H9 (cell line): Measurements from ENCODE around the gene EFL1. TPM values are rescaled to one million over a fixed set of nuclear protein-coding genes. Genes with fewer than 3 reads are reported as not detected.

Experiments used
- DNase-seq: peaks from one replicate; pipeline ENCODE4 v3.0.0-alpha.2; 2017
- H2AFZ ChIP-seq: one replicate; pipeline ENCODE4 v1.6.1; 2013; ENCODE audit warnings: mild to moderate bottlenecking, low read length, control low read depth, moderate library complexity
- H2AK5ac ChIP-seq: 2 replicates; pipeline ENCODE4 v1.6.1; 2013; ENCODE audit warnings: low read length, control low read depth, mixed read lengths; ENCODE audit not compliant: insufficient read length
- H2BK120ac ChIP-seq: one replicate; pipeline ENCODE4 v1.6.1; 2013; ENCODE audit warnings: low read depth, mild to moderate bottlenecking, low read length, control low read depth, inconsistent platforms; ENCODE audit not compliant: poor library complexity, severe bottlenecking
- H2BK12ac ChIP-seq: 2 replicates; pipeline ENCODE4 v1.6.1; 2013; ENCODE audit warnings: low read length, control low read depth, mixed read lengths, low read depth; ENCODE audit not compliant: insufficient read length
- H2BK15ac ChIP-seq: 2 replicates; pipeline ENCODE4 v1.6.1; 2013; ENCODE audit warnings: low read depth, low read length, control low read depth
- H2BK20ac ChIP-seq: one replicate; pipeline ENCODE4 v1.6.1; 2013; ENCODE audit warnings: low read depth, mild to moderate bottlenecking, low read length, control low read depth, inconsistent platforms; ENCODE audit not compliant: poor library complexity, severe bottlenecking
- H2BK5ac ChIP-seq: 2 replicates; pipeline ENCODE4 v1.6.1; 2013; ENCODE audit warnings: low read length, control low read depth, mixed read lengths; ENCODE audit not compliant: insufficient read length
- H3K14ac ChIP-seq: 2 replicates; pipeline ENCODE4 v1.6.1; 2013; ENCODE audit warnings: low read length, control low read depth; ENCODE audit not compliant: insufficient read depth
- H3K18ac ChIP-seq: 2 replicates; pipeline ENCODE4 v1.6.1; 2013; ENCODE audit warnings: low read depth, mild to moderate bottlenecking, mixed read lengths, low read length, control low read depth; ENCODE audit not compliant: insufficient read length
- H3K23ac ChIP-seq: 2 replicates; pipeline ENCODE4 v1.6.1; 2013; ENCODE audit warnings: low read length, control low read depth, mixed read lengths, low read depth; ENCODE audit not compliant: insufficient read length
- H3K23me2 ChIP-seq: 2 replicates; pipeline ENCODE4 v1.6.1; 2013; ENCODE audit warnings: low read depth, mild to moderate bottlenecking, mixed read lengths, low read length, control low read depth; ENCODE audit not compliant: insufficient read length, poor library complexity, severe bottlenecking
- H3K27ac ChIP-seq: 2 replicates; pipeline ENCODE4 v1.5.1; 2013; ENCODE audit warnings: low read length, control low read depth, mixed read lengths, low read depth; ENCODE audit not compliant: insufficient read length
- H3K27me3 ChIP-seq: 2 replicates; pipeline ENCODE4 v1.6.1; 2013; ENCODE audit warnings: low read length, control low read depth, inconsistent platforms; ENCODE audit not compliant: insufficient read depth
- H3K4ac ChIP-seq: 2 replicates; pipeline ENCODE4 v1.6.1; 2013; ENCODE audit warnings: low read depth, mild to moderate bottlenecking, control low read depth, inconsistent platforms, low read length, moderate library complexity
- H3K4me1 ChIP-seq: 2 replicates; pipeline ENCODE4 v1.6.1; 2013; ENCODE audit warnings: low read length, control low read depth, inconsistent platforms; ENCODE audit not compliant: insufficient read depth
- H3K4me2 ChIP-seq: 2 replicates; pipeline ENCODE4 v1.6.1; 2013; ENCODE audit warnings: low read length, control low read depth, mixed read lengths; ENCODE audit not compliant: insufficient read length, insufficient read depth
- H3K56ac ChIP-seq: 2 replicates; pipeline ENCODE4 v1.6.1; 2013; ENCODE audit warnings: low read depth, mild to moderate bottlenecking, mixed read lengths, low read length, control low read depth; ENCODE audit not compliant: insufficient read length
- H3K79me1 ChIP-seq: 2 replicates; pipeline ENCODE4 v1.6.1; 2013; ENCODE audit warnings: low read depth, mild to moderate bottlenecking, moderate library complexity, low read length, control low read depth, inconsistent platforms; ENCODE audit not compliant: insufficient read depth, poor library complexity, severe bottlenecking
- H3K79me2 ChIP-seq: 2 replicates; pipeline ENCODE4 v1.6.1; 2013; ENCODE audit warnings: low read length, control low read depth, inconsistent platforms; ENCODE audit not compliant: insufficient read depth
- H3K9ac ChIP-seq: 2 replicates; pipeline ENCODE4 v1.6.1; 2013; ENCODE audit warnings: low read length, control low read depth, mixed read lengths; ENCODE audit not compliant: insufficient read length; ENCODE audit errors: extremely low read depth
- H3K9me3 ChIP-seq: one replicate; pipeline ENCODE4 v1.6.1; 2013; ENCODE audit warnings: low read depth, low read length, inconsistent platforms; ENCODE audit not compliant: control insufficient read depth
- H3T11ph ChIP-seq: one replicate; pipeline ENCODE4 v1.6.1; 2013; ENCODE audit warnings: mild to moderate bottlenecking, low read length, control low read depth, inconsistent platforms
- H4K20me1 ChIP-seq: one replicate; pipeline ENCODE4 v1.6.1; 2013; ENCODE audit not compliant: control insufficient read depth, insufficient read length, insufficient read depth
- H4K5ac ChIP-seq: 2 replicates; pipeline ENCODE4 v1.6.1; 2013; ENCODE audit warnings: low read depth, mild to moderate bottlenecking, mixed read lengths, low read length, control low read depth; ENCODE audit not compliant: insufficient read length
- H4K8ac ChIP-seq: replicated peaks from 2 replicates; pipeline ENCODE4 v1.6.1; 2013; ENCODE audit warnings: low read length, control low read depth, mixed read lengths, low read depth; ENCODE audit not compliant: insufficient read length
- H4K91ac ChIP-seq: 2 replicates; pipeline ENCODE4 v1.6.1; 2013; ENCODE audit warnings: low read depth, mild to moderate bottlenecking, moderate library complexity, mixed read lengths, low read length, control low read depth; ENCODE audit not compliant: insufficient read length
- H3K27ac Mint-ChIP-seq, 3 experiments: 2 replicates in 2 of 3; 3 replicates in 1 of 3; pipeline ENCODE4 v1.8.0; 2020 to 2021; ENCODE audit warnings: mixed read lengths in 3 of 3, mild to moderate bottlenecking in 1 of 3, moderate library complexity in 1 of 3
- H3K27me3 Mint-ChIP-seq: 2 replicates; pipeline ENCODE4 v1.8.0; 2021; ENCODE audit warnings: low read depth, mild to moderate bottlenecking, moderate library complexity, mixed read lengths
- H3K36me3 Mint-ChIP-seq, 3 experiments: 2 replicates in 2 of 3; 3 replicates in 1 of 3; pipeline ENCODE4 v1.8.0; 2020 to 2021; ENCODE audit warnings: low read depth in 3 of 3, mixed read lengths in 3 of 3; ENCODE audit not compliant: insufficient read depth in 1 of 3
- H3K4me1 Mint-ChIP-seq, 2 experiments: 2 replicates each; pipeline ENCODE4 v1.8.0; 2020; ENCODE audit warnings: mixed read lengths in 2 of 2
- H3K4me3 Mint-ChIP-seq, 2 experiments: 2 replicates in 1 of 2; 3 replicates in 1 of 2; pipeline ENCODE4 v1.8.0; 2020 to 2021; ENCODE audit warnings: mild to moderate bottlenecking in 2 of 2, mixed read lengths in 2 of 2, moderate library complexity in 1 of 2
- H3K9me3 Mint-ChIP-seq, 2 experiments: 2 replicates in 1 of 2; 3 replicates in 1 of 2; pipeline ENCODE4 v1.8.0; 2020; ENCODE audit warnings: mild to moderate bottlenecking in 2 of 2, mixed read lengths in 2 of 2, moderate library complexity in 1 of 2
- WGBS: extraction: QIAGEN DNeasy Blood & Tissue Kit; methylation state at CpG from one replicate; pipeline ENCODE4 v1.1.7; 2013; ENCODE audit warnings: missing lambda C conversion rate, low lambda C conversion rate, mixed read lengths; ENCODE audit not compliant: insufficient read length; ENCODE audit errors: extremely low coverage; 5-methylcytosine and 5-hydroxymethylcytosine counted together
- total RNA-seq: library from RNA; stranded (reverse); gene quantifications from 2 replicates; pipeline ENCODE4 v1.2.1, GENCODE V29; 2021
- TF ChIP-seq, protein P1 (sequence below): fragments of 200-600 bp; sonication (generic); conservative IDR thresholded peaks from 3 replicates; pipeline ENCODE4 v1.8.0; 2021; ENCODE audit warnings: antibody characterized with exemption, mild to moderate bottlenecking

EFL1 gene
- total RNA-seq, 1 experiment from 2014 or later, result 29.4 TPM

DNA sequence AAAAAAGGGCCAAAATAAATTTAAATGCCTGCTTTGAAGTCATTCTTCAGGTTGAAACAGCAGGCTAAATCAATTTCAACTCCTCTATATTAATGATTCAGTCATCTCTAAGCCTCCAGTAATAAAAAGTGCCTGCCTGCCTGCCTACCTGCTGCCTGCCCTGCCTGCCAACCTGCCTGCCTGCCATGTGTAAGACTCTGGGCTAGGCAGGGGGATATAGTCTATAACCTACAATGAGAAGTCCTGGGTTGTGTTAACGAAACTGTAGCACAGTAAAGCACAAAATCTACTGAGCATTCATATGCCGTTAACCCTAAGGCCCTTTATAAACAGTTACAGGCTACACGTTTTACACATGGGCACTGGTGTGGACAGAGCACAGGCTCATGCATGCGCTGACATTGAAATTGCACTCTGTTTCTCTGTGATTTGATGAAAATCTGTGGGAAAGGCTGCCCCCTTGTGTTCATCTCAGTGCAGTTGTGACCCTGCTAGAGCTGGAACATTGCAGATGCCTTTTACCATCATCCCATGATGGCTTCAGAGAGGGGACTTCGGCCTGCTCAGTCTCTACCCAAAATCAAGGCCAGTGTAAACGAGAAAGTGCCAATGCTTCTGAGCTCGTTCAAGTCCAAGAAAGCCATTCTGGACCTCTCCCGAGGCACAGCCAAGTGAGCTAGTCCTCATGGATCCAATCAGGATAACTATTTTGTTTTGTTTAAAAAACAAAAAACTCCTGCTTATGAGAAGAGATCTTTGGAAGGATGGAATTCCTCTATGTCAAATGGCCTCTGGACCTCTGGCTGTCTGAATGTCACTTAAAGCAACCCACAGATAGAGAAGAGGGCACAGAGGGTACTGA lies 64.6 kb downstream of the EFL1 start:
- no peak overlapping the region for H3K9ac ChIP-seq
- Mint-ChIP-seq H3K27ac (peak overlapping the region in 1 of 3 experiments; percentile 61; a peak in 1 of 7 replicates), H3K4me1 (no peaks in the 10 kb centered on the region), H3K36me3 (no peaks in the 10 kb centered on the region), H3K9me3 (no peaks in the 10 kb centered on the region), H3K27me3 (no peaks in the 10 kb centered on the region), H3K4me3 (no peak overlapping the region)
- H3K23ac ChIP-seq, result no peak overlapping the region
- H4K8ac ChIP-seq, result no peak overlapping the region
- no peak overlapping the region for H2BK15ac ChIP-seq
- no peaks in the 10 kb centered on the region for H3K23me2 ChIP-seq
- no peak overlapping the region for H4K91ac ChIP-seq
- H3T11ph ChIP-seq, result no peak overlapping the region
- no peaks in the 10 kb centered on the region for H4K20me1 ChIP-seq
- H3K4me1 ChIP-seq, result no peaks in the 10 kb centered on the region
- H3K14ac ChIP-seq, result no peak overlapping the region
- peak; percentile 78 for DNase-seq
- no peak overlapping the region for H2BK12ac ChIP-seq
- no peak overlapping the region for H3K18ac ChIP-seq
- H4K5ac ChIP-seq, result no peak overlapping the region
- no peak overlapping the region for H3K4me2 ChIP-seq
- H3K27ac ChIP-seq, result no peak overlapping the region
- no peak overlapping the region for H3K4ac ChIP-seq
- WGBS, result no CpG with 5 or more reads among the region's 8 CpGs
- no peaks in the 10 kb centered on the region for H3K79me2 ChIP-seq
- H3K27me3 ChIP-seq, result no peaks in the 10 kb centered on the region
- H2AK5ac ChIP-seq, result no peak overlapping the region
- H2BK120ac ChIP-seq, result no peak overlapping the region
- no peak overlapping the region for H2BK5ac ChIP-seq
- no peak overlapping the region for H2BK20ac ChIP-seq
- no peak overlapping the region for H3K56ac ChIP-seq
- H2AFZ ChIP-seq, result no peak overlapping the region
- TF ChIP-seq, protein P1, sequence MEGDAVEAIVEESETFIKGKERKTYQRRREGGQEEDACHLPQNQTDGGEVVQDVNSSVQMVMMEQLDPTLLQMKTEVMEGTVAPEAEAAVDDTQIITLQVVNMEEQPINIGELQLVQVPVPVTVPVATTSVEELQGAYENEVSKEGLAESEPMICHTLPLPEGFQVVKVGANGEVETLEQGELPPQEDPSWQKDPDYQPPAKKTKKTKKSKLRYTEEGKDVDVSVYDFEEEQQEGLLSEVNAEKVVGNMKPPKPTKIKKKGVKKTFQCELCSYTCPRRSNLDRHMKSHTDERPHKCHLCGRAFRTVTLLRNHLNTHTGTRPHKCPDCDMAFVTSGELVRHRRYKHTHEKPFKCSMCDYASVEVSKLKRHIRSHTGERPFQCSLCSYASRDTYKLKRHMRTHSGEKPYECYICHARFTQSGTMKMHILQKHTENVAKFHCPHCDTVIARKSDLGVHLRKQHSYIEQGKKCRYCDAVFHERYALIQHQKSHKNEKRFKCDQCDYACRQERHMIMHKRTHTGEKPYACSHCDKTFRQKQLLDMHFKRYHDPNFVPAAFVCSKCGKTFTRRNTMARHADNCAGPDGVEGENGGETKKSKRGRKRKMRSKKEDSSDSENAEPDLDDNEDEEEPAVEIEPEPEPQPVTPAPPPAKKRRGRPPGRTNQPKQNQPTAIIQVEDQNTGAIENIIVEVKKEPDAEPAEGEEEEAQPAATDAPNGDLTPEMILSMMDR, result peak; percentile 87
- H3K9me3 ChIP-seq, result no peaks in the 10 kb centered on the region
- no peaks in the 10 kb centered on the region for H3K79me1 ChIP-seq
